ENCODE data around the gene GPS1. TPM values are rescaled to one million over a fixed set of nuclear protein-coding genes. Genes with fewer than 3 reads are reported as not detected.

Gene GPS1
- total RNA-seq, 1 experiment from 2014 or later: 149 TPM

DNA sequence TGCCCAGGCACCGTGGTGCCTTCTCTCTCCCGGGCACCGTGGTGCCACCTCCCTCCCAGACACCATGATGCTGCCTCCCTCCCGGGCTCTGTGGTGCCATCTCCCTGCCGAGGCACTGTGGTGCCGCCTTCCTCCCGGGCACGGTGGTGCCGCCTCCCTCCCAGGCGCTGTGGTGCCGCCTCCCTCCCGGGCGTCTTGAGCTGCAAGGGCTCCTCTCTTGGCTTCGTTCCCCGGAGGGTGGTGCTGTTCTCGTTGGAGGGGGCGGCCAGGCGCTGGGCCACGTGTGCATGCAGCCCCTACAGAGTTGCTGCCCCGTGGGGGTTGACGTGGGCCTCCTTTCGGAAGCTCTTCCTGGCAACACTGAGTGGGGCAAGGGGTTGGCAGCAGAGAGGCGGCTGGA is 37.3 kb upstream of the GPS1 start:
- DNase-seq (ENCODE audit: low read depth): no peak

DNA sequence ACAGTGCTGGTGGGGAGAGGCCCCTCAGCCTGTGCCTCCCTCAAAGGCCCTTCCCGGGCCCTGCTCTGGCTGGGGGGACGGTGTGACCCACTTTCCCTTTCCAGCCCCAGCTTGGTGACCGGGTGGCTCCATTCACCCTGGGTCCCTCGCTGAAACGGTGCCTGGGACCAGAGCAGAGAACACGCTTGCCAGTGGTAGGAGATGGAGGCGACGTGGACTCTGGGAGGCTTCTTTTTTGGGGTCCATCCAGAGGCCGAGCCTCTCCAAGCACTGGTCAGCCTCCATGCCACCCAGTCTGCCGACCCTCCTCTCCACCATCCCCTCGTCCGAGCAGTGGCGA is 36.8 kb upstream of the GPS1 start:
- no peak for DNase-seq (ENCODE audit: low read depth)

DNA sequence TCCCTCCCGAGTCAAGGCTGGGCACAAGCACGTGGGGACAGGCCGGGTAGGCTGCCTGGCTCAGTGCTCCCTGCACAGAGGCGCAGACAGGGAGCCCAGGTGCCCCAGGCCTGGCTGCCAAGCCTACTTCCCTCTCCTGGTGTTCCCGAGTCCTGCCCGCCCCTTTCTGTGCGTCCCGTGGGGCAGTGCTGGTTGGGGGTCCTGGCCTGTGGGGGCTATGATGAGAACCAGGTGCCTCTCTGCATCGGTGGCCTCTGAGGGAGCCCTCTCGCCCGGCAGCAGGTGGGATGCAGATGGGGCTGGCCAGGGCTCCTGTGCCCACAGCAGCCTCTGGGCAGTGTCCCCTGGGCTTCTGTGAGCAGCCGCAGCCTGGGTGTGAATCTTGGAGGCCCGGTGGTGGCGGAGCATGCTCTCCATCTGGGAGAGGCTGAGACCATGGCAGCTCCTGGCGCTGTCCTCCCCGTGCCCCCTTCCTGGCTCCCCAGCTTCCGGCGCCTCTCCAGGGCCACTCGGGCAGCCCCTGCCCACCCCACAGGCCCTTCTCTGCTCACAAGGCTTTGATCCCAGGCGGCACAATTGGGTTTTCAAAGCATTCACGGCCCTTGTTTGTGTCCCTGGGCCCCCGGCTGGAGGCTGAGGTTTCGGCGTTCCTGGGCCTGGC is 36.3 kb upstream of the GPS1 start:
- no peak for DNase-seq (ENCODE audit: low read depth)

DNA sequence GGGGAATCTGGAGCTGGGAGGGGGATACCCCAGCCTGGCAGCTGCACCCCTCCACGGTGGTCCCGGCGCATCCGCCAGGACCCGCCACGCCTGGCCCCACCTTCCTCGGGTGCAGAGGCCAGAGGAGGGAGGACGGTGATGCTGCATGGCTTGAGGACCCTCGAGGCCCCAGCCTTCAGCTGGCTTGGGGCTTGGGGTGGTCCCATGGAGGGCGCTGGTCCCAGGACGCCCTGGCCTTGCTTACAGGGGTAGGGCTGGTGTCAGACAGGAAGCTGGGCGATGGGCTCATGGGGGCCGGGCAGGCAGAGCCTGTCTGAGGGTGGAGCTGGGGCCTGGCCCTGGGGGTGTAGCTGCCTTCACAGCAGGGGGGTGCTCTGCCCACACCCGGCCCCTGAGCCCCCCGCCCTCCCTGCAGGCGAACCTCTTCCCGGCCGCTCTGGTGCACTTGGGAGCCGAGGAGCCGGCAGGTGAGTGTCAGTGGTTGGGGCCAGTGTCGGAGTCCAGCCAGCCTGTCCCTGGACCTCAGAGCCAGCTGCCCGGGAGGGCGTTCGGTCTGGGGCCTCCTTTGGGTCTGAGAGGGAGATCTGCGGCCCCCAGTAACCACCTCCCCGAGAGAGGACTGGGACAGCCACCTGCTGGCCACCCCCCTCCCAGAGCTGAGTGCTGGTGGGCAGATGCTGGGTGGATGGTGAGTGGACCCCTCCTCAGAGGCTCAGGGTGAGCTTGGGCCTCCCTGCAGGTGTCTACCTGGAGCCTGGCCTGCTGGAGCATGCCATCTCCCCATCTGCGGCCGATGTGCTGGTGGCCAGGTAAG is 35.4 kb upstream of the GPS1 start:
- no peak for DNase-seq (ENCODE audit: low read depth)

DNA sequence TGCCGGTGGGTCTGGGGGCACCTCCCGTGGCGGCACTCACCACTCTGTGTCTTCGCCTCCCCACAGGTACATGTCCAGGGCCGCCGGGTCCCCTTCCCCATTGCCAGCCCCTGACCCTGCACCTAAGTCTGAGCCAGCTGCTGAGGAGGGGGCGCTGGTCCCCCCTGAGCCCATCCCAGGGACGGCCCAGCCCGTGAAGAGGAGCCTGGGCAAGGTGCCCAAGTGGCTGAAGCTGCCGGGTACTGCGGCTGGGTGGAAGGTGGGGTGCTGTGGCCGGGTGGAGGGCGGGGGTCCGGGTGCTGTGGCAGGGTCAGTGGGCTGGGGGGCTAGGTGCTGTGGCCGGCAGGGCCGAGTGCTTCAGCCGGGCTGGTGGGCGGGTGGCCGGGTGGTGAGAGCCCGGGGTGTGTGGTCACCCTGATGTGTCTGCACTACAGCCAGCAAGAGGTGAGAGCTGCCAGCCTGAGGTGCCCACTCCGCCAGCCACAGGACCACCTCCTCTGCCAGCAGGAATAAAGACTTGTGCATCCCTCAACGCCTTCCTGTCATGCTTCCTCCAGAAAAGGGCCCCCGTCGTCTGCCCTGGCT is 34.7 kb upstream of the GPS1 start:
- no peak for DNase-seq (ENCODE audit: low read depth)

DNA sequence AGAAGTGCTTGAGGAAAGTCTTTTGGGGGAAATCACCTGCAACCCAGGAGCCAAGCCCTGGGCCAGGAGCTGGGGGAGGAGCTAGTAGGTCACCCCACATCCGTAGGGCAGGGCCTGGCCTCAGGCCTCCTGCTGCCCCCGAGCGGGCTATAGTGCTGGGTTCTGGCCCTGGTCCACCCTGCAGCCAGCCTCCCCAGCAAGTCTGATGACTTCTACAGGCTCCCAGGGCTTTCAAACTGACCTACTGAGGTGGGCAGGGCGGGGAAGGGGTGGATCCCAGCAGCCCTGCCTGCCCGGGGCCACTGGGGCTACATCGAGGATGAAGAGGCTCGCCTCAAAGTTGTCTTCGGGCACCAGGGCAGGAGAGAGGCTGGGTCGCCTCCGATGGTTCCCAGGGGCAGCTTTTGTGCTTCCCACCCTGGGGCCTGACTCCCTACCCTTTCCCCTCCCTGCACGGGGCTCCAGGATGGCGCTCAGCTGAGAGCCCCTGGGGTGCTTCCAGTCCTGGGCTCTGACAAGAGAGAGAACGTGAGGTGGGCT is 34.0 kb upstream of the GPS1 start:
- no peak for DNase-seq (ENCODE audit: low read depth)

DNA sequence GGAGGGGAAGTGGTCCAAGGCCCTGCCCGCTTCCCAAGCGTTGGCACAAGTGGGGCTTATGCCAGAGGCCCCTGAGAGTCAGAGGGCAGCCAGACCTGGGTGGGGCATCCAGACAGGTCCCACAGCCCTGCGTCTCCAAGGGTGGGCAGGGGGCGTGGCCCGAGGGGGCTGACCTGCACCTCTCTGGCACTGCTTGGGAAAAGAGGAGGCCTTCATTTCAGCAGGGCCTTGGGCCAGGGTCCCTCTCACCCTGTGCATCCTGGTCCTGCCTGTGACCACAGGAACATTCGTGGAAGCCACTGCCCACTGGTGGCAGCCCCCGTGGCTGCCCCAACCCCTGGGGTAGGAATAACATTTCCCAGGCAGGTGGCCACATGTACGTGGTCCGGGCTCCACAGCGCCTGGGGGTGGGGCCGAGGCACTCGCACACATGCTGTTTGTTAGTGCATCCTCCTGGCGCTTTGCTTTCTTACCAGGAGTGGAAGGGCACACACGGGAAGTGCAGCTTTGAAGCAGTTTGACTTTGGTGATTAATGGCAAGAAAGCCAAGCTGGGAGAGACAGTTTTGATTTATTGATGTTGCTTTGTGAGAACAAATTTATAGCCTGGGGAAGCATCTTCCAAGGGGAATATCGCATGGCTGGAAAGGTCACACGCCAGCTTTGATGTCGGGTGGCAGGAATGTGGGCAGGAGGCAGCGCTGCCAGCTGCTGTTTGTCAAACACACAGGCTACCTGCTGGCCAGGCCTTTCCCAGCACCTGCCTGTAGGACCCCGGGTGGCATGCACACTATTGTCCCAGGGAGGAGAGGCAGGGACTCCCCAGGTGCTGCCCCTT is 33.3 kb upstream of the GPS1 start:
- no peak for DNase-seq (ENCODE audit: low read depth)

DNA sequence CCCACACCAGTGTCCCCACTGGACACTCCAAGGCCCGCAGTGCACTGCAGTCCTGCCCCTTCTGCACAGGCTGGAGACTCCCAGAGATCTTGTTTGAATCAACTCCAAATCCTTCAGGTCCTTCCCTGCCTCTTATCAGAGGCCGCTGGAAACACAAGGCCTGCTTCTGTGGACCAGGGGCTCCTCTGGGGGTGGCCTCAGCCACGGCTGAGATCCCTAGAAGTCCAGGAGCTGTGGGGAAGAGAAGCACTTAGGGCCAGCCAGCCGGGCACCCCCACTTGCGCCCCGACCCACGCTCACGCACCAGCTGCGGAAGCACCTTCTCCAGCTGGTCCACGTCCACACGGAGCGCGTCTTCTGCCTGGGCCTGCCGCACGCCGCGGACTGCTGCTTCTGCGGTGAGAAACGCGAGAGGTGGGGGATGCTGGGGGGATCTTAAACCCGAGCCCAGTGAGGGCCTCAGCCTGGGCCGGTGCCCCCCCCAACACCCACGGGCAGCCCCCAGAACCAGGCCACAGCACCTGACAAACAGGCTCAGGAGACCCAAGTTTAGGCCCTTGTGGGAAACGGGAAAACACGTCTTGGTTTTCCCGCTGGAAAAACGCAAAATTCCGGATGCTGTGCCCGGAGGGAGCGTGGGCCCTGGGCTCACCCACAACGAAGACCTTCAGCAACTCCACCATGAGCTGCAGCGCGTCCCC is 32.6 kb upstream of the GPS1 start:
- DNase-seq (ENCODE audit: low read depth): no peak

DNA sequence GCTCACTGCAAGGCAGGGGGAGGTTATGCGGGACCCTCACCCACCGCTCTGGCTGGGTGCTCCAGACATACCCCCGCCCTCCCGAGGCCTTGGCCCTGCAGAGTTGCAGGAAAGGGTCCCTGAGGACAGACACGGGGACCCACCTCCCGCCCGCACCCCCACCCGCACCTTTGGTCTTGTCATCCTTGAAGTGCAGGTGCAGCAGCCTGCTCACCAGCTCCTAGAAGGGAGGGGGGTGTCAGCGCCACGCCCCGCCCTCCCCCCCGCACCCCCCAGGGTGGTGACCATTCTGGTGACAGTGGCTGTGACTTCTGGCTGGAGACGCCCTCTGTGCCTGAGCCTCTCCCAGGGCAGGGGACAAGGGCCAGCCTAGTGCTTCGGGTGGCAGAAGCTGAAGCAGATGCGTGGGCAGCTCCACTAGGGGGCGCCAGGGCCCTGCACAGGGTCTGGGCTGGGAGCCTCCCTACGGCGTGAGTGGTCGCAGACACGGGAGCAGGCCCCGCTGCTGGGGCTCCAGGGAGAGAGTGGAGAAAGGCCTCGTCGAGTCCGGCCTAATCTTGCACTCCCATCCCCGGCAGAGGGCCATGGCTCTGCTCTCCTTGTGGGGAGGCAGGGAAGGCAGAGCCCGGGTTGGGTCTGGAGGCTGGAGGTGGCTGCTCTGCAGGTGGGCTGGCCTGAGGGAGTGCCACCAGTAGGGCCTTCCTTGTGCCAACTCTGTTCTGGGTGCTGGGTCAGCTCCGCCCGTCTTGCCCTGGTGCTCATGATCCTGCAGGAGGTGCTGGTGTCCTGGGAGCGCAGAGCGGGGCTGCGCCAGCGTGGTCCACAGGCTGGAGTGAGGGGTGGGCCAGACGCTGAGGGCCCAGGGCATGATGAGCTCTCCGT is 31.8 kb upstream of the GPS1 start:
- DNase-seq (ENCODE audit: low read depth): peak; percentile 27

DNA sequence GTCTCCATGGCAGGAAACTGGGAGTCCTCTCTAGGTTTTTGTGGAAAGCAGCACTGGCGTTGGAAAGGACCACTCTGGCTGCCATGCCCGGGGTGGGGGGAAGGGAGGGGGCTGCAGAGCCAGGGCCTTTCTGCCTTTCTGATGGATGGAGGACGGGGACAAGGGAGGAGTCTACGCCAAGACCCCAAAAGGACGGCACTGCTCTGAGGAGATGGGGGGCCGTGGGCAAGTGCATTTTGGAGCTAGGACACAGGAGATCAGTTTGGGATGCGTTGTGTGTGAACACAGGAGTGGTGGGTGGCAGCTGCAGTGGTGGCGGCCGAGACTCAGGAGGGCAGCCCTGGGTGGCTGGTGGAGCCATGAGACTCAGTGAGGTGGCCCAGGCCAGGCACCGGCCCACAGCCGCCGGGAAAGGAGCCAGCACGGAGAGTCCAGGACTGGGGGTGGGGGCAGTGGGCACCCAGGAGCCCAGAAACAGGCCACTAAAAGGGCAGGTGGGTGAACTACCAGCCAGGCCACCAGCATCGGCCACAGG is 31.1 kb upstream of the GPS1 start:
- no peak for DNase-seq (ENCODE audit: low read depth)

DNA sequence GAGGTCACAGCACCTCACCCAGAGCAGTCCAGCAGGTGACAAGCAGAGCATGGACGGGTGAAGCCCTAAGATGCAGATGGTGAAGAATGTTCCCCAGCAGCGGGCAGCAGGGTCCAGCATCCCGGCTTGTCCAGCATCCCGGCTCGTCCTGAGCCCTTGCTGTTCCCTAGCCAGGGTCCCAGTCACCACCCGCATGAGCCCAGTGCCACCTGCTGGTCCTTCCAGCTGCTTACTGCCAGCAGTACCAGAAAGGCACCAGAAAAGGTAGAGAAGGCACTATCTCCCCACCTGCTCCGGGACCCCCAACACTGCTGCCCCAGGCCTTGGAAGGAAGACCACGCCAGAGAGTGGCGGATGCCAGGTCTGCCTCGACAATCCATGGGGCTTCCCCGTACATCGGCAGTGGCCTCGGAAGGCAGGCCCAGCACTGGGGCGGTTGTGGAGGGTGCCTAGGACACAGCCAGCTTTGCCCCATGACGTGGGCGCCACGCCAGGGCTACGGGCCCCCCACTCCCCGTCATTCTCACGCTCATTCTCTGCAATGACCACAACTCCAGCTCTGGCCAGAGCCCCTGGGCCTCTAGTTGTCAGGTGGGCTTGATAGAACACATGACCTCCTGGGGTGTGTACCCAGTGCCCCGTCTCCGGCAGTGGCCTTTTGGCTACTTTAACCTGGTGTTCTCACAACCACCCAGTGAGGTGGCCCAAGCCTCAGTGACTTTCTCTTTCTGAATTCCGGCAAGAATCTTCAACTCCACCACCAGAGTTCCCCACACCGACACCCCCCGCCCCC is 30.4 kb upstream of the GPS1 start:
- DNase-seq (ENCODE audit: low read depth): peak; percentile 67

DNA sequence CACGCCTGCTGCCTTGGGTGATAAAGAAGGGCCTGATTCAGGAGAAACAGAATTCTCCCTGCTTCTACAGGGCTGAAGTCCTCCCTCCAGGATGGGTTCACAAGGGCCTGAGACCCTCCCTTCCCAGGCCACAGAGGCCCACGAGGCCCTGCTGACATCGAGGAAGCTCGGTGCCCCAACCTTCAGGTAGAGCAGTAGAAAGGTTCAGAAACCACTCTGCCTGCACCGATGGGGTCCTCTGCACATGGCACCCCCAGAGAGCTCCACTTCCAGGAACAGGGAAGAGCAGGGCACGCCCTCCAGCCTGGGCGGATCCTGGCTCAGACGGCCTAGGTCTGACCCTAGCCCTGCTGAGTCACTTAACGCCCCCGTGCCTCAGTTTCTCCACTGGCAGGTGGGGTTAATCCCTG is 29.8 kb upstream of the GPS1 start:
- no peak for DNase-seq (ENCODE audit: low read depth)

DNA sequence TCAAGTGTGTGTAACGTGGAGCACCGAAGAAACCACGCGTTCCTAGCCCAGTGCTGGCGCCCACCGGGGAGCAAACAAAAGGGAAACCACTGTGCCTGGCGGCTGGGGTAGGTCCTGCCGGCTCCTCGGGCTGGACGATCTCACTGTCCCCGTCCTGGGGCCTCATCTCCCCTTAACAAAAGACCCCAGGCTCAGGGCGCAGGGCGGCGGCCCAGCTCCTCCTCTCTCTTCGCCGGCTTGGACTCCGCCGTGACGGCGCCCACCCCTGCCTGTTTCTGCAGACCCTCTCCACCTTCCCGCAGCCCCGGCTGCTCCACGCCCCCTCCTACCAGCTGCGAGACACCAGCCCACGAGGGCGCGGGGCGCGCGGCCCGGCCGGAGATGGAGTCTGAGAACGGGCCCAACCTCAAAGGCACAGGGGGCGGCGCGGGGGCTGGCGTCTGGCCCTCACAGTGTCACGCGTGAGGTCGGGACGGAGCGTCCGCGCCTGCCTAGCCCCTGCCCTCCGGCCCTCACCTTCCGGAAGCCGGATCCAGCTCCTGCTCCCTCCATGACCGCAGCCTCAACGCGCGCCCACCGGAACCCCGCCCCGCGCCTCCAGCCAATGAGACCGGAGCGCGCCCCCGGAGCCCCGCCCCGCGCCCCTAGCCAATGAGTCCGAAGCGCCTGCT is 29.3 kb upstream of the GPS1 start, which contains the start of gene CENPX:
TSS of gene CENPX (minus strand) at position 569 of the 671 bp plus-strand sequence. CDS start at position 552, 17 bp downstream.
- DNase-seq (ENCODE audit: low read depth): no peak

DNA sequence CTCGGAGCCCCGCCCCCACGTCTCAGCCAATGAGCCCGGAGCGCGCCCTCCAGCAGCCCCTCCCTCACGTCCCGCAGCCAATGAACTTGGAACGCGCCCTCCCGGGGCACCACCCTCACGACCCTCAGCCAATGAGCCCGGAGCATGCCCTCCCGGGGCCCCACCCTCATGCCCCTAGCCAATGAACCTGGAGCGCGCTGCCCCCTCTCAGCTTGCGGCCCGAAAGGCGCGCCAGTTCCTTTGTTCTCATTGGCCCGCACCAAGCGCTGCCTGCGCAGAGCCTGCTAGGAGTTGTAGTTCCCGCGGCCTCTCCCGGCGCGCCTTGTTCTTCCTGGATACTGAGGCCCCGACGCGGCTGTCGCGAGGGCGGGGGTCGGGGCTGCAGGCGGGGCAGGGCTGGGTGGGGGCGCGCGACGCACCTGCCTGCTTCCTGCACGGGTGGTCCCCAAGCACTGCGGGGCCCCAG is 28.7 kb upstream of the GPS1 start, which contains the start of gene LRRC45:
TSS of gene LRRC45 (plus strand) at position 325 of the 466 bp plus-strand sequence. CDS start 339 bp downstream, outside the sequence.
- DNase-seq (ENCODE audit: low read depth): peak; percentile 99

DNA sequence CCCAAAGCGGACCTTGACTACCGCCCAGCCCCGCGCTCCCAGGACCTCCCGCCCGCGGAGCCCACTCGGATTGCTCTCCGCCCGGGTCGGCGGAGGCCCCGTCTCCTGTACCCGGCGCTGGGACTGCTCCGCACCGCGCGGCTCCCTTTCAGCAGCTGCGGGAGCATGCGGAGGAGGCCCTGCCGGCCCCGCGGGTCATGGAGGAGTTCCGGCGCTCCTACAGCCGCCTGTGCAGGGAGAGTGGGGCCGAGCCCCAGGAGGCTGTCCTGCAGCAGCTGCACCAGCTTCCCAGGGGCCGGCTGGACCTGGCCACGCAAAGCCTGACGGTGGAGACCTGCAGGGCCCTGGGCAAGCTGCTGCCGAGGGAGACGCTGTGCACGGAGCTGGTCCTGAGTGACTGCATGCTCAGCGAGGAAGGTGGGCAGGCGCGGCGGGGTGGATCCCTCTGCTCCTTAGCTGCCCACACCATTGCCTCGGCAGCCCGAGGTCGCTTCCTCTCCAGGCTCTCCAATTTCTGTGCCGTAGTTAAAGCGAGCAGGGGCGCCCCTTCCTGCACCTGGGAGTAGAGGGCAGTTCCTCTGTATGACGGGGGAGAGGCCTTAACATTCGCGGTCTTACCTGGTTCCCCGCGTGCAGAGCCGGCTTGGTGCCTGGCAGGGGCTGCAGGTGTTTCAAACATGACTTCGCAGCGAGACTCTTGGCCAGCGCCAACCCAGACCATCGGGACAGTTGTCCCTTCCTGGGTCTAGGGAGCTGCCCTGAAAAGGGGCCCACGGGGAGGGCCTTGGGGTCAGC is 28.1 kb upstream of the GPS1 start:
- DNase-seq (ENCODE audit: low read depth): peak; percentile 49

DNA sequence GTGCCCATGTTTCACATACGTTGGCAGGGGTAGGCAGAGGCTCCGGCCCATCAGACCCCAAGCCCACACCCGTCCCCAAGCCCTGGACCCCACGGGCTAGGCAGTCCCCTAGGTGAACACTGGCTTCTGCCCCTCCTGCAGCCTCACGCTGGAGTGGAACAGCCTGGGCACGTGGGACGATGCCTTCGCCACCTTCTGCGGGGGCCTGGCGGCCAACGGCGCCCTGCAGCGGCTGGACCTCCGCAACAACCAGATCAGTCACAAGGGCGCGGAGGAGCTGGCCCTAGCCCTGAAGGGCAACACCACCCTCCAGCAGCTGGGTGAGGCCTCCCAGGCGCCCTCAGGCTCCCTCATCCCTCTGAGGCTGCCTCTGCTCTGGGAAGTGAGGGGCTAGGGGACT is 26.8 kb upstream of the GPS1 start:
- no peak for DNase-seq (ENCODE audit: low read depth)

Data from LHCN-M2 (cell line).